ENCODE data around the gene PPP3R1. TPM values are rescaled to one million over a fixed set of nuclear protein-coding genes. Genes with fewer than 3 reads are reported as not detected.

Gene PPP3R1
- total RNA-seq, 1 experiment from 2014 or later, result 26.5 TPM

DNA sequence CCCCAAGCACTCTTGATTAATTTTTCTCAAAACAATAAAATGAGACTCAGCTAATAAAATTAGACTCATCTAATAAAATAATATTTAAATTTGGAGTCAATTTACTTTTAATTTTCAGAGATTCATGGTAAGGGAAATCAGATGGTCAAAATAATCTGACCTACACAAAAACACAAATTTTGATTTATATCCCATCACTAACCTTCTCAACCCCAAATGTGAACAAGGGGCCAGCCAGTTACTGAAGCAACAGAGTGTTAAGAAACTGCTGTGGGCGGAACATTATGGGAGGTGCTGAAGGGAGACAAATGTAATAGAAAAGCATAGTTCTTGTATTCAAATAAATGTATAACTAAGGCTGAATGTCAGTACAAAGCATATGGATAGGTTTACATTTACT is 28.5 kb upstream of the PPP3R1 start:
- H3K27ac ChIP-seq, result no peak overlapping the region
- H3K4me1 ChIP-seq (replicated peaks), result no peaks in the 10 kb centered on the region
- H3K27me3 ChIP-seq (replicated peaks), result peaks cover 6% of the 10 kb centered on the region
- no peak overlapping the region for H3K4me3 ChIP-seq
- no peak for DNase-seq (ENCODE audit: low read depth in 1 of 2, low spot score in 2 of 2)
- H3K36me3 ChIP-seq, result no peaks in the 10 kb centered on the region
- H3K9me3 ChIP-seq (replicated peaks), result no peaks in the 10 kb centered on the region

DNA sequence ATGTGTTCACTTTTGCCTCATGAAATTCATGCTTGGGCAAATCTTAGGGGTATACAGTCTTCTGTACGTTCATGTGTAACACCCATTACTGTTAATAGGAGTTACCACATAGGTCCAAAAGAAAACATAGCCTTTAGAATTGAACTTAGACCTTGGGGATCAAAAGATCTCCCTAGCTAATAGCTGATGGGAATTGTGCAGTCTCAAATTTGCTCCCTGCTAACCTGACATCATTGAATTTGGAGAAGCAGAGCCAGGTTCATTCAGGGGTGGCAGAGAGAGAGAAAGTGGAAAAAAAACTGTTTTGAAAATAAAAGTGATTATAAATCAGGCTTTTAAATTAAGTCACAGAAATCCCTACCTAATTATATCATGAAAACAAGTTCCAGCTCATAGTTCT is 28.0 kb upstream of the PPP3R1 start:
- peaks cover 6% of the 10 kb centered on the region for H3K27me3 ChIP-seq (replicated peaks)
- H3K27ac ChIP-seq, result no peak overlapping the region
- H3K9me3 ChIP-seq (replicated peaks), result no peaks in the 10 kb centered on the region
- no peaks in the 10 kb centered on the region for H3K36me3 ChIP-seq
- no peak for DNase-seq (ENCODE audit: low read depth in 1 of 2, low spot score in 2 of 2)
- no peak overlapping the region for H3K4me3 ChIP-seq
- H3K4me1 ChIP-seq (replicated peaks), result no peaks in the 10 kb centered on the region

DNA sequence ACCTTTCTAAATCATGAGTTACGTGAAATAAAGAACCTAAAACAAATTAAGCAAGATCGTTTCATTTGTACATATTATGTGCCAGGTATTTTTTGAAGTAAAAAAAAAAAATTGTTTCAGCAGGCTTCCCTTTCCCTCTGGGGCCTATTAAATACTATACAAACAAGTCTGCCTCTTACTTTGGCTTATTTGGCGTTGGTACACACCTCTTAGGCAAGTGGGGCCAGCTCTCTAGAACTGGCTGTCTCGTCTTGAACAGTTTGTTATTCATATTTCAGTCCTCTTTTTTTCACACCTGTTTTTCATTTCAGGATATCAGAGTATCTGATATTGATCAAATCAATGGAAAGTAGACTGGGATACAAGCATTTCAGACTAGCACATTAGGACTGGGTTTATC is 27.4 kb upstream of the PPP3R1 start:
- no peaks in the 10 kb centered on the region for H3K36me3 ChIP-seq
- H3K9me3 ChIP-seq (replicated peaks), result no peaks in the 10 kb centered on the region
- H3K4me3 ChIP-seq, result no peak overlapping the region
- no peak overlapping the region for H3K27ac ChIP-seq
- DNase-seq (ENCODE audit: low read depth in 1 of 2, low spot score in 2 of 2), result no peak
- no peaks in the 10 kb centered on the region for H3K4me1 ChIP-seq (replicated peaks)
- H3K27me3 ChIP-seq (replicated peaks), result peaks cover 6% of the 10 kb centered on the region

DNA sequence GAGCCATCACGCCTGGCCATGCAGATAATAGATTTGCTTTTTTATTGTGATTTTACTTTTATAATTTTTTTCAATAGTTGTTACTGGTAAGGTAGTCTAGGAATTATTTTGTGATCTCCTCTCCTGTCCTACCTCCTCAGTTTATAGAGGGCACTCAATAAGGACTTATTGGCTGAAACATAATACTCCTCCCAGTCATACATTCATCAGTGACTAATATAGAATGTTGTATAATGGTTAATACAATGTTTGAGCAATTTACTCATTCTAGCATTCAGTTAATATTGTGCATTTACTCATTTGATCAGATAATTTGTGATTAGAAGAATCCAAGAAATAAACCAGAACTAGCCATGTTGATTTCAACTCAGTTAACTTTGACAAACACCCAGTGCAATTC is 25.8 kb upstream of the PPP3R1 start:
- Histone ChIP-seq H3K9me3 (replicated peaks) (no peaks in the 10 kb centered on the region), H3K4me3 (no peak overlapping the region), H3K27me3 (replicated peaks) (peaks cover 8% of the 10 kb centered on the region), H3K4me1 (replicated peaks) (no peaks in the 10 kb centered on the region), H3K36me3 (no peaks in the 10 kb centered on the region), H3K27ac (no peak overlapping the region)
- DNase-seq (ENCODE audit: low read depth in 1 of 2, low spot score in 2 of 2), result no peak

DNA sequence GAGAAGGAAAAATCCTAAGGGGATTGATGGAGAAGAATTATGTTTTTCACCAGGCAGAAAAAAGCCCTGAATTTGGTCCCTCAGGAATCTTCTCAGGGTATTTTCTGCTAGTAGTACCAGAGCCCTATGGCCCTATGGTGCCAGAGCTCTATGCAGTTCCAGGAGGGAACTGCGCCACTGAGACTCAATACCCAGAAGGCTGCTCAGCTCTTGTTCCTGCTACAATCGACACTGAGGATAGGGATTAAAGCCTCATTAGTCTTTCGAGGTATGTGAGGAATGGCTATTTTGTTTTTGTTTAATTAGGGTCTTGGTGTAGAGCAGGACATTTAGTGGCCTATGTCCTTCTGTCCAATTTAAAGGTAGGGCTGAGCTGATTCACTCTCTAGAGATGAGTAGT is 21.7 kb upstream of the PPP3R1 start:
- Histone ChIP-seq H3K36me3 (no peaks in the 10 kb centered on the region), H3K9me3 (replicated peaks) (no peaks in the 10 kb centered on the region), H3K27ac (no peak overlapping the region), H3K4me1 (replicated peaks) (no peaks in the 10 kb centered on the region), H3K27me3 (replicated peaks) (peaks cover 11% of the 10 kb centered on the region), H3K4me3 (no peak overlapping the region)
- no peak for DNase-seq (ENCODE audit: low read depth in 1 of 2, low spot score in 2 of 2)

DNA sequence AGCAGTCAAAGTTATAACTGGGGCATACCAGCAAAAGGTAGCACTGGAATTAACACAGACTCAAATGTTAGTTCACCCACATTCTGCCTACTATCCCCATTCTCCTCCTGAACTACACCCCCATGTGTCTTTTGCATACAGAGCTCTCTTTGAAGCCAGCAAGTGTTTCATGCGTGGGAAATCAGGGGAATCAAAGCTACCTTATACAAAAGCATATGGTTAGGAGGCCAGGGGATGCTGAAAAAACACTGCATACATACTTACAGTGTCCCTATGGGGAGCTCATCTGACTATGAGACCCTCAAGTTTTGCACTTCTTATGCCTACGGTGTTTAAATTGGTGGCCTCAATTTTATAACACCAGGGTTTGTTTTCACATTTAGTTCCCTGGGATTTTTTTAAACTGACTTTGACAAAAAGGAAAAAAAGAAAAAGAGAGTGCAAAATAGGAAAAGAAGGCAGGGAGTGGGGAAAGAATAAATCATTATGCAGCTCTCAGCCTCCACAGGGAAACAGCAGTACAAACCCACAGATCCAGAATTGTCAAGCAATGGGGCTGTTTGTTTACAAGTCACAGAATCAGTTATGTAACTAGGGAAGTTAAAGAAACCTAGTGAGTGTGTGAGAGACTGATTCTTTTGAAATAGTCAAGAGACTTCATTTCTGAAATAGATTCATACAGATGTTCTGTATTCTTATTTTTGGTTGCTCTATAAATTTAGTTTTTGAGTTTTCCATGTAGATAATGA is 20.1 kb upstream of the PPP3R1 start:
- Histone ChIP-seq H3K27me3 (replicated peaks) (peaks cover 5% of the 10 kb centered on the region; the same call in 1 of the 2 replicates), H3K36me3 (no peaks in the 10 kb centered on the region), H3K4me1 (replicated peaks) (no peaks in the 10 kb centered on the region), H3K4me3 (no peak overlapping the region), H3K27ac (no peak overlapping the region), H3K9me3 (replicated peaks) (no peaks in the 10 kb centered on the region)
- no peak for DNase-seq (ENCODE audit: low read depth in 1 of 2, low spot score in 2 of 2)

DNA sequence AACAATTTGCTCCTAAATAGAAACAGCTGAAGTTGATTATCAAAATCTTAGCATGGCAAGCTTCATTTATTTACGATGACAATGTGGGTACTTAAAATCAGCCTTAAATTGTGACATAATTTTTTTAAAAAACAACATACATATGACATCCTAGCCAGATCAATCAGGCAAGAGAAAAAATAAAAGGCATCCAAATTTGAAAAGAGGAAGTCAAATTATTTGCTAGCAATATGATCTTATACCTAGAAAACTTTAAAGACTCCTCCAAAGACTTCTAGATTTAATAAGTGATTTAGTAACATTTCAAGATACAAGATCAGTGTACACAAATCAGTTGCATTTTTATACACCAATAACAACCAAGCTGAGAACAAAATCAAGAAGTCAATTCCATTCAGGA is 14.3 kb upstream of the PPP3R1 start:
- no peak for DNase-seq (ENCODE audit: low read depth in 1 of 2, low spot score in 2 of 2)
- Histone ChIP-seq H3K4me1 (replicated peaks) (no peaks in the 10 kb centered on the region), H3K36me3 (no peaks in the 10 kb centered on the region), H3K9me3 (replicated peaks) (no peaks in the 10 kb centered on the region), H3K27ac (no peak overlapping the region), H3K4me3 (no peak overlapping the region), H3K27me3 (replicated peaks) (no peaks in the 10 kb centered on the region)

DNA sequence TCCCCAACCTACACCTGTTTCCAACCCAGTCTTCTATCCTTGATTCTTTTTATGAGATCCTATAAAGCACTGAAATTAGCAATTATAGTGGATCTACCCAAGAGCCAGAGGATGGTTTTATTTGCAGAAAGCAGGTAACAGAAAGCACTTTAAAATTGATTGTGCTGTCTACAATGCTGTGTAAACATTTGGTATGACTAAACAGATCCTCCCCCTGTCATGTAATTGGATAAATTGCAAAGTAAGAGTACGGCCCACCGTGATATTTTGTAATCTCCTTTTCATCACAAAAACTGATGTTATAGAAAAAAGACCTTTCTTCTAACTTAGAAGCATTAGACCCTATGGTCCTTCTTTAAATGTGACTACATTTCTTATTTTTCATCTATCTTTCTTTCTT is 11.3 kb upstream of the PPP3R1 start:
- no peaks in the 10 kb centered on the region for H3K27me3 ChIP-seq (replicated peaks)
- no peak for DNase-seq (ENCODE audit: low read depth in 1 of 2, low spot score in 2 of 2)
- no peak overlapping the region for H3K4me3 ChIP-seq
- no peaks in the 10 kb centered on the region for H3K36me3 ChIP-seq
- H3K4me1 ChIP-seq (replicated peaks), result peaks cover 8% of the 10 kb centered on the region
- no peaks in the 10 kb centered on the region for H3K9me3 ChIP-seq (replicated peaks)
- H3K27ac ChIP-seq, result no peak overlapping the region

DNA sequence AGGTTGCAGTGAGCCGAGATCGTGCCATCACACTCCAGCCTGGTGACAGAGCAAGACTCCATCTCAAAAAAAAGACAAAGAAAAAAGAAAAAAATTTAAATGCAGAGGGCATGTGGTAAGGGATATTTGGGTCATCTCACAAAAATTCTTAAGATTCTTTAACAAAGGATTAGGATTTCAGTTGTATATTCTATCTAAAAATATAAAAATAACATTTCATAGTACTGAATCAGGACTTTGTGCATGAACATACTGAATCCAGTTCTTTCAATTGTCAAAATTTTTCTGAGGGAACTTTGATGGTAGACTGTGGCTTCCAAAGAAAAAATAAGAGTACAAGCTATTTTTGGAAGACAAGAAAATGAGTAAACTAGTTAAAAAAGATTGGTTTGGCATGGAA is 6.5 kb upstream of the PPP3R1 start:
- no peak overlapping the region for H3K4me3 ChIP-seq
- H3K36me3 ChIP-seq, result no peaks in the 10 kb centered on the region
- H3K27me3 ChIP-seq (replicated peaks), result no peaks in the 10 kb centered on the region
- no peaks in the 10 kb centered on the region for H3K9me3 ChIP-seq (replicated peaks)
- peak in 1 of 2 experiments; percentile 57 for DNase-seq (ENCODE audit: low read depth in 1 of 2, low spot score in 2 of 2)
- H3K27ac ChIP-seq, result peak overlapping the region; percentile 85
- peaks cover 44% of the 10 kb centered on the region for H3K4me1 ChIP-seq (replicated peaks)

DNA sequence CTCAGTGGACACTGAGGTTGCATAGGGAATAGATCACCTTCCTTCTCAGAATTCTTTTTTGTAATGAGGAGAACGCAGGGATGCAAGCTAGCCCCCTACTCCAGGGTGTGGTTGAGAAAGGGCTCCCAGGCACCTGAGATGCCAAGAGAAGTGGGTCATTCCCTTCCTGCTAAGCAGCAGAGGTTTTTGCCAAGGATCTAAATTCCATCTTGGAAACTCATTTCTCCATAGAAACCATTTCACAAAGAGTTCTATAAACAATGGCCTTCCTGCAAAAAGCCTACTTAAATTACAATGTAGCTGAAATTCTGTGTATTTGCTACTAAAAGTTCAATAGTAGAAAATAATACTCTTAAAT is 3.7 kb upstream of the PPP3R1 start:
- Histone ChIP-seq H3K36me3 (peaks cover 8% of the 10 kb centered on the region), H3K27me3 (replicated peaks) (no peaks in the 10 kb centered on the region), H3K4me3 (no peak overlapping the region), H3K4me1 (replicated peaks) (peaks cover 48% of the 10 kb centered on the region), H3K9me3 (replicated peaks) (no peaks in the 10 kb centered on the region; the same call in 1 of the 2 replicates), H3K27ac (peak overlapping the region; percentile 62)
- peak in 1 of 2 experiments; percentile 29 for DNase-seq (ENCODE audit: low read depth in 1 of 2, low spot score in 2 of 2)

DNA sequence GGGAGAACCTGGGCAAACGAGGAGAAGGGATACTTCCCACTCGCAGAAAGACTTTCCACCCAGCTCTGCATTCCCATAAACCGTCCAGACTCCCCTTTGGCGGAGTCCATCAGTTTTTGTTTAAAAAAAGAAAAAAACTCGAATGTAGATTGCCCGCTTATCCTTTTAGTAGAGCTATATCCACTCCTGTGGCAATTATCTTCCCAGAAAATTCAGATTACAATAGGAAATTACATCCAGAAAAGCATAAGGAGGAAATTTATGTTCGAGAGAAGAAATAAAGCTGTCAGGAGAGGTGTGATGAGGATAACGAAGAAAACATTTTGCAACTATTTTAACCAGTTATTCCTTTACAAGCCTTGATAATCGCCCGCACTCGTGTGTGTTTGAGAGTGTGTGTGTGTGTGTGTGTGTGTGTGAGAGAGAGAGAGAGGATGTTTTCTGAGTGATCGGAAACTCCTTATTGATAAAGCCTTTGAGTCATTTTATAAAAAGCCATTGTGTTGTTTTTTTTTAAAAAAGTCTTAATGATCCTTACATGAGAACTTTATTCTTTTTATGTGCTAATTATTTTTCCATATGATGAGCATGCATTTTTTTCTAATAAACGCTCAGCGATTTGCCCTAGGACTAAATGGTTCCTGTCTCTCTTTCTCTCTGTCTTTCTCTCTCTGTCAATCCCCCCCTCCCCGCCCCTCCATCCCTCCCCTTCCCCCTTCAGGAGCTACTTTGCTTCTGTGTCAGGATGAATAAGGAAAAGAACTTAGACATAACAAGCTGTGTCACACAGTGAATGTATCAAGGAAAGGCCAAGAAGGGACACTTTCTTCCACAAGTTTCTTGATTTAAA is 1.1 kb upstream of the PPP3R1 start:
- H3K9me3 ChIP-seq (replicated peaks), result no peaks in the 10 kb centered on the region; the same call in 1 of the 2 replicates
- peaks cover 50% of the 10 kb centered on the region for H3K4me1 ChIP-seq (replicated peaks)
- H3K27ac ChIP-seq, result peak overlapping the region; percentile 90
- peak in 1 of 2 experiments; percentile 57 for DNase-seq (ENCODE audit: low read depth in 1 of 2, low spot score in 2 of 2)
- H3K4me3 ChIP-seq, result peak overlapping the region; percentile 88
- no peaks in the 10 kb centered on the region for H3K27me3 ChIP-seq (replicated peaks)
- H3K36me3 ChIP-seq, result peaks cover 24% of the 10 kb centered on the region

DNA sequence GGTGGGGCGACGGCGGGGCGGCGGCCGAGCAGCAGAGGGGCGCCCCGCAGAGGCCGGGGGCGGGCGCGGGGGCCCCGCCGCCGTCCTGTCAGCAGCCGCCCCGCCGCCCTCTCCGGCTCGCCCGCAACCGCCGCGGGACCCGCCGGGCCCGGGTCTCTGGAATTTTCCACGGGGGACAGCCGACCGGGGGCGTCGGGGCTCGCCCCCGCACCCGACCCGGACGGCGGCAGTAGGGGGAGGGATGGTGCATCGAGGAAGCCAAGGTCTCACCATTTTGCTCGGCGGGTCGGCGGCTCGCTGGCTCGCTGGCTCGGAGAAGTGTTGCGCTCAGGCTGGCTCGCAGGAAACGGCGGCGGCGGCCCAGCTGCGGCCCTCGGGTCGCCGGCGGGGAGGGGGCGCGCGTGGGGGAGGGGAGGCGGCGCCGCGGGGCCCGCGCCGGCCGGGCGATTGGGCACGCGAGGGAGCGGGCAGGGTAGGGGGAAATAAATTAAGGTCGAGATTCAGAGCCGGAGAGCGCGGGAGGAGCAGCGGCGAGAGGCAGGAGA is 405 bp downstream of the PPP3R1 start:
- H3K4me1 ChIP-seq (replicated peaks), result peaks cover 41% of the 10 kb centered on the region
- DNase-seq (ENCODE audit: low read depth in 1 of 2, low spot score in 2 of 2), result no peak

DNA sequence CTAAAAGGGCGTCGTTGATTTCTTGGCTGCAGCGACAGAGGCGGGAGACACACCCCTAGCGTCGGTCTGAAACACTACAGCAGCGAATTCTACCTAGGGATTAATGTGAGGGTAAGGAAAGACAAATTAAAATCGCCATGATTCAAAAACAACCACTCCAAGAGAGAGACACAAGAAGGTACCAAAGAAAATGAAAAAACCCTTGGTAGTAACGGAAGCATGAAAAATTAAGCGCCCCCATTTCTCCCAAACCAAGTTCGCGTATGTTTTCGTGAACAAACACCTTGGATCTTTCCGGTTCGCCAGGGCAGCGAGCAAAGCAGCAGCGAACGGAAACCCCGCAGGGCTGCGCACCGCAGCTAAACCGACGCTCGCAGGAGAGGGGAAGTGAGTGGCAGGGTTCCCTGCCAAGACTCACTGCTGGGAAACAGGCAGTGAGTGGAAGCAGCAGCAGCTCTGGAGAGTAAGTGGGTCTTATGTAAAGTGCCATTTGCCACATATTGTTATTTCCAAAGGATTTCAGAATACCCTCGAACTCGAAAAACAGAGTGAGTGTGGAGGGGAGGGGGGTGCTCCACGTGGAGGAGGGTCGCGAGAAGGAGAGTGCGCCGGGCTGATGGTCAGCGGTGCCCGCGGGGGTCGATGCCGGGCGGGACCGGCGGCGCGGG is 1.0 kb downstream of the PPP3R1 start:
- Histone ChIP-seq H3K27me3 (replicated peaks) (no peaks in the 10 kb centered on the region), H3K4me3 (peak overlapping the region; percentile 88), H3K9me3 (replicated peaks) (no peaks in the 10 kb centered on the region; the same call in 1 of the 2 replicates), H3K27ac (peak overlapping the region; percentile 52), H3K4me1 (replicated peaks) (peaks cover 35% of the 10 kb centered on the region), H3K36me3 (peaks cover 34% of the 10 kb centered on the region)
- peak; percentile 72 to 80 for DNase-seq (ENCODE audit: low read depth in 1 of 2, low spot score in 2 of 2)

More for the DNA sequence above, 405 bp downstream of the PPP3R1 start:
- H3K4me3 ChIP-seq, result peak overlapping the region; percentile 88
- no peaks in the 10 kb centered on the region for H3K27me3 ChIP-seq (replicated peaks)
- no peaks in the 10 kb centered on the region; the same call in 1 of the 2 replicates for H3K9me3 ChIP-seq (replicated peaks)
- H3K27ac ChIP-seq, result peak overlapping the region; percentile 76
- H3K36me3 ChIP-seq, result peaks cover 34% of the 10 kb centered on the region

Data from SJSA1 (cell line).